Measurements from ENCODE around the gene KDELR3. TPM values are rescaled to one million over a fixed set of nuclear protein-coding genes. Genes with fewer than 3 reads are reported as not detected.
A peak's percentile ranks its signal among the peaks of the same experiment; 100 is the strongest.

Gene KDELR3
- total RNA-seq, 1 donor from 2014 or later: 127 TPM

GRCh38 chr22:38454353-38455075 is 13.4 kb upstream of the KDELR3 start:
- Mint-ChIP-seq H3K36me3 (ENCODE audit: low read depth) (no peaks in the 10 kb centered on the region), H3K4me1 (ENCODE audit: low read depth) (peaks cover 7% of the 10 kb centered on the region), H3K27ac (ENCODE audit: unreplicated experiment) (no peak overlapping the region), H3K4me3 (ENCODE audit: unreplicated experiment) (peak overlapping the region; percentile 60), H3K27me3 (ENCODE audit: low read depth) (peaks cover 39% of the 10 kb centered on the region), H3K9me3 (ENCODE audit: low read depth) (no peaks in the 10 kb centered on the region)
- peak; percentile 13 for TF ChIP-seq CTCF (IDR thresholded peaks at IDR 0.05)
- DNase-seq (ENCODE audit: low spot score): no peak

- Mint-ChIP-seq H3K27me3 (ENCODE audit: low read depth) (peaks cover 39% of the 10 kb centered on the region), H3K9me3 (ENCODE audit: low read depth) (no peaks in the 10 kb centered on the region)
- DNase-seq (ENCODE audit: low spot score): no peak
Observed at GRCh38 chr22:38455076-38455529, 12.8 kb upstream of the KDELR3 start, which contains the start of gene KCNJ4. TSS of gene KCNJ4 (minus strand) at chr22:38455199. CDS start at chr22:38428132, 27,067 bp downstream.

GRCh38 chr22:38455530-38456271 is 12.2 kb upstream of the KDELR3 start:
- Mint-ChIP-seq H3K4me1 (ENCODE audit: low read depth) (peaks cover 7% of the 10 kb centered on the region), H3K4me3 (ENCODE audit: unreplicated experiment) (peak overlapping the region; percentile 56), H3K27me3 (ENCODE audit: low read depth) (peaks cover 39% of the 10 kb centered on the region), H3K27ac (ENCODE audit: unreplicated experiment) (no peak overlapping the region), H3K36me3 (ENCODE audit: low read depth) (no peaks in the 10 kb centered on the region), H3K9me3 (ENCODE audit: low read depth) (no peaks in the 10 kb centered on the region)
- DNase-seq (ENCODE audit: low spot score): no peak
- no peak for TF ChIP-seq CTCF (IDR thresholded peaks at IDR 0.05)

More at GRCh38 chr22:38455076-38455529, 12.8 kb upstream of the KDELR3 start, which contains the start of gene KCNJ4:
- H3K36me3 Mint-ChIP-seq (ENCODE audit: low read depth): no peaks in the 10 kb centered on the region
- TF ChIP-seq CTCF (IDR thresholded peaks at IDR 0.05): no peak
- peaks cover 7% of the 10 kb centered on the region for H3K4me1 Mint-ChIP-seq (ENCODE audit: low read depth)
- peak within 1 kb of the TSS; percentile 60 for H3K4me3 Mint-ChIP-seq (ENCODE audit: unreplicated experiment)
- no peak within 1 kb of the TSS for H3K27ac Mint-ChIP-seq (ENCODE audit: unreplicated experiment)

- peaks cover 9% of the 10 kb centered on the region for H3K4me1 Mint-ChIP-seq (ENCODE audit: low read depth)
- no peak overlapping the region for H3K27ac Mint-ChIP-seq (ENCODE audit: unreplicated experiment)
- H3K36me3 Mint-ChIP-seq (ENCODE audit: low read depth): no peaks in the 10 kb centered on the region
- no peak for DNase-seq (ENCODE audit: low spot score)
- peaks cover 34% of the 10 kb centered on the region for H3K27me3 Mint-ChIP-seq (ENCODE audit: low read depth)
- TF ChIP-seq CTCF (IDR thresholded peaks at IDR 0.05): no peak
- peak overlapping the region; percentile 49 for H3K4me3 Mint-ChIP-seq (ENCODE audit: unreplicated experiment)
- no peaks in the 10 kb centered on the region for H3K9me3 Mint-ChIP-seq (ENCODE audit: low read depth)
Observed at GRCh38 chr22:38456272-38456835, 11.5 kb upstream of the KDELR3 start.

Data from chondrocyte (in vitro differentiated cells).